Mesothelial cell of epicardium (in vitro differentiated cells): ENCODE measurements around the gene TMIE. TPM values are rescaled to one million over a fixed set of nuclear protein-coding genes. Genes with fewer than 3 reads are reported as not detected.

Experiments
- DNase-seq, 2 experiments: peaks; one replicate each; pipeline ENCODE4 v3.0.0; 2021; ENCODE audit warnings: low spot score in 2 of 2; ENCODE audit not compliant: unreplicated experiment in 2 of 2
- H3K27ac Mint-ChIP-seq: 2 replicates; pipeline ENCODE4 v1.8.0; 2021; ENCODE audit warnings: mixed read lengths
- H3K27me3 Mint-ChIP-seq: 2 replicates; pipeline ENCODE4 v1.8.0; 2021; ENCODE audit warnings: low read depth, mixed read lengths
- H3K36me3 Mint-ChIP-seq: 2 replicates; pipeline ENCODE4 v1.8.0; 2021; ENCODE audit warnings: mixed read lengths
- H3K4me1 Mint-ChIP-seq: 2 replicates; pipeline ENCODE4 v1.8.0; 2021; ENCODE audit warnings: mixed read lengths
- H3K4me3 Mint-ChIP-seq: 2 replicates; pipeline ENCODE4 v1.8.0; 2021; ENCODE audit warnings: mild to moderate bottlenecking, moderate library complexity, mixed read lengths
- H3K9me3 Mint-ChIP-seq: 2 replicates; pipeline ENCODE4 v1.8.0; 2021; ENCODE audit warnings: mixed read lengths
- total RNA-seq: library from RNA; stranded (reverse); gene quantifications from 3 replicates; pipeline ENCODE4 v1.2.1, GENCODE V29; 2021
- TF ChIP-seq, protein P1 (sequence below): fragments of 200-600 bp; sonication (generic); IDR thresholded peaks from one replicate; pipeline ENCODE4 v1.5.0; 2021; ENCODE audit warnings: antibody characterized with exemption; ENCODE audit not compliant: unreplicated experiment

TMIE gene
- total RNA-seq, 1 donor from 2014 or later, result 0.54 TPM

- TF ChIP-seq, protein P1, sequence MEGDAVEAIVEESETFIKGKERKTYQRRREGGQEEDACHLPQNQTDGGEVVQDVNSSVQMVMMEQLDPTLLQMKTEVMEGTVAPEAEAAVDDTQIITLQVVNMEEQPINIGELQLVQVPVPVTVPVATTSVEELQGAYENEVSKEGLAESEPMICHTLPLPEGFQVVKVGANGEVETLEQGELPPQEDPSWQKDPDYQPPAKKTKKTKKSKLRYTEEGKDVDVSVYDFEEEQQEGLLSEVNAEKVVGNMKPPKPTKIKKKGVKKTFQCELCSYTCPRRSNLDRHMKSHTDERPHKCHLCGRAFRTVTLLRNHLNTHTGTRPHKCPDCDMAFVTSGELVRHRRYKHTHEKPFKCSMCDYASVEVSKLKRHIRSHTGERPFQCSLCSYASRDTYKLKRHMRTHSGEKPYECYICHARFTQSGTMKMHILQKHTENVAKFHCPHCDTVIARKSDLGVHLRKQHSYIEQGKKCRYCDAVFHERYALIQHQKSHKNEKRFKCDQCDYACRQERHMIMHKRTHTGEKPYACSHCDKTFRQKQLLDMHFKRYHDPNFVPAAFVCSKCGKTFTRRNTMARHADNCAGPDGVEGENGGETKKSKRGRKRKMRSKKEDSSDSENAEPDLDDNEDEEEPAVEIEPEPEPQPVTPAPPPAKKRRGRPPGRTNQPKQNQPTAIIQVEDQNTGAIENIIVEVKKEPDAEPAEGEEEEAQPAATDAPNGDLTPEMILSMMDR, result no peak
- no peak for DNase-seq
- Mint-ChIP-seq H3K4me1 (no peaks in the 10 kb centered on the region), H3K27me3 (no peaks in the 10 kb centered on the region), H3K27ac (no peak overlapping the region), H3K36me3 (no peaks in the 10 kb centered on the region), H3K4me3 (no peak overlapping the region), H3K9me3 (no peaks in the 10 kb centered on the region)
These were observed 21.5 kb upstream of the TMIE start for GRCh38 chr3:46679681-46680080.

DNA sequence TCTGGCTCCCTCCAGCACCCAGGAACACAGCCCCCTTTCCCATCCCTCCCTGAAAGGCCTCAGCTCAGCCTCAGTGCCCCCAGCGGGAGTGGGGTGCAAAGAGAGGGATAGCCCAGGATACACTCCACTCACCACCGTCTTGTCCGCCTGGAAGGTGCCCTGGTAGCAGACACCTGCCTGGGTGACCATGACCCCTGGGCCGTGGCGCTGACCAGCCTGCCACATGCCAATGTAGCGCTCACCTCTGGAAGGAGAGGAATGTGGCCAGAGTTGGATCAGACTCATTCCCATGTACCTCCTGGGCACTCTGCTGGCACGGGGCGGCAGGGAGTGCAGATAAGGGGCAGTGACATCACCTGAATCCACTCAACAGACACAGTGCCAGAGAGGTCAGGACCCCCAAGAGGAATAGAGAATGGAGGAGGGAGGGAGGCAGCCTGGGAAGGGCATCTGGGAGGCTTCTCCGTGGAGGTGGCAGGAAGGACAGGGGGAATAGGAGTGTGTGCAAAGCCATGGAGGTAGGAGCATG lies 20.8 kb upstream of the TMIE start:
- no peak overlapping the region for H3K27ac Mint-ChIP-seq
- H3K27me3 Mint-ChIP-seq, result no peaks in the 10 kb centered on the region
- DNase-seq, result no peak
- TF ChIP-seq, protein P1, result no peak
- no peaks in the 10 kb centered on the region for H3K4me1 Mint-ChIP-seq
- H3K36me3 Mint-ChIP-seq, result no peaks in the 10 kb centered on the region
- H3K4me3 Mint-ChIP-seq, result no peak overlapping the region
- H3K9me3 Mint-ChIP-seq, result no peaks in the 10 kb centered on the region

GRCh38 chr3:46681387-46681786 lies 19.8 kb upstream of the TMIE start:
- TF ChIP-seq, protein P1, result no peak
- no peak for DNase-seq
- H3K36me3 Mint-ChIP-seq, result no peaks in the 10 kb centered on the region
- H3K4me1 Mint-ChIP-seq, result no peaks in the 10 kb centered on the region
- no peak overlapping the region for H3K27ac Mint-ChIP-seq
- H3K4me3 Mint-ChIP-seq, result no peak overlapping the region
- H3K27me3 Mint-ChIP-seq, result no peaks in the 10 kb centered on the region
- no peaks in the 10 kb centered on the region for H3K9me3 Mint-ChIP-seq

DNA sequence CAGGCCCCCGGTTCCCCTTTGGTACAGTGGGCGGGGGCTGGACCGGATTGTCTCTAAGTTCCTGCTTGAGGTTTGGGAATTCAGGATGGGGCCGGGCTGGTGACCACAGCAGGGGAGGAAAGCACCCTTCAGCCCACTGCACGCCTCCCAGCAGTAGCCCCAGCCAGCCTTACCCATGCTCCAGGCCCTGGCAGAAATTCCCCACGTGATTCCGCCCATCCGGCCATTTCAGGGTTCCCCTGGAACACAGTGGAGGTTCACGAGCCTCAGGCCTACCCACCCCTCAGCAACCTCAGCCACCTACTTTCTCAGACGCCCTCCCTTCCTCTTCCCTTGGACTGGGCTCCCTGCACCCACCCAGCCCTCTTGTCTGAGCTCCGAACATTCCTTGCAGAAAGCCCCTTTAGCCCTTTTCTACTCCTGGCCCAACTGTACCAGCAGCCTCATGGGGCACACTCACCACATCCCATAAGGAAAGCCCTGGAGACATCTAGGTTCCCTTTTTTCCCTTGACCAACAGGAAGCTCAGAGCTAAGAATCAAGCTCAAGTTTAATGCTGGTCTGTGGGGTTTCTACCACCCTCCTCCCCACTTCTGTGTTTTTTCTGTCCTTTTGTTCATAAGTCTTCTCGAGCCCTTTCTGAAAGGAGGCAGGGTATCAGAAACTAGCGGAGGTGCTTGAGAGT lies 19.2 kb upstream of the TMIE start:
- TF ChIP-seq, protein P1, result no peak
- H3K27ac Mint-ChIP-seq, result no peak overlapping the region
- no peaks in the 10 kb centered on the region for H3K27me3 Mint-ChIP-seq
- DNase-seq, result no peak
- H3K36me3 Mint-ChIP-seq, result no peaks in the 10 kb centered on the region
- H3K9me3 Mint-ChIP-seq, result no peaks in the 10 kb centered on the region
- H3K4me1 Mint-ChIP-seq, result no peaks in the 10 kb centered on the region
- H3K4me3 Mint-ChIP-seq, result no peak overlapping the region

DNA sequence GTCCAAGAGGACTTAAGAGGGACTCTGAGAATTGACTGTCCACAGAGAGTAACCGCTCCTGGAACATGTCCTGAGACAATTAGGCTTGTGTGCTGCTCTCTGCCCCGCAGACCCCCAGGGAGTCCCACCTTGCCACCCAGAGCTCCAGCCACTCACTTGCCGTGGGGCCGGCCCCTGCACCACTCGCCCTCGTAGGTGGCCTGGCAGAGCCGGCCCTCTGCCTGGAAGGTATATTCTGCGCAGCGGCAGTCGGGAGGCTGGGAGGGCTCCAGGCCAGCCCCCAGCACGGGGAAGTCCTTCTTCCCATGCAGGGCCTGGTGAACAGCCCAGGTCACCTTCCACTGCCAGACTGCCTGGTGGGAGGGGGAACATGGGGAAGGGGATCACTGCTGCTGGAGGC lies 18.2 kb upstream of the TMIE start:
- TF ChIP-seq, protein P1, result no peak
- no peak overlapping the region for H3K4me3 Mint-ChIP-seq
- no peak overlapping the region for H3K27ac Mint-ChIP-seq
- no peaks in the 10 kb centered on the region for H3K36me3 Mint-ChIP-seq
- no peaks in the 10 kb centered on the region for H3K27me3 Mint-ChIP-seq
- H3K9me3 Mint-ChIP-seq, result no peaks in the 10 kb centered on the region
- H3K4me1 Mint-ChIP-seq, result no peaks in the 10 kb centered on the region
- DNase-seq, result no peak
